GM18520 (cell line): Measurements from ENCODE around the gene TCF19.

ENCODE experiments used
- ATAC-seq: cut with Tn5 transposase; IDR thresholded peaks from one replicate; pipeline ENCODE4 v1.9.1; 2021; ENCODE audit not compliant: unreplicated experiment

Gene TCF19

DNA sequence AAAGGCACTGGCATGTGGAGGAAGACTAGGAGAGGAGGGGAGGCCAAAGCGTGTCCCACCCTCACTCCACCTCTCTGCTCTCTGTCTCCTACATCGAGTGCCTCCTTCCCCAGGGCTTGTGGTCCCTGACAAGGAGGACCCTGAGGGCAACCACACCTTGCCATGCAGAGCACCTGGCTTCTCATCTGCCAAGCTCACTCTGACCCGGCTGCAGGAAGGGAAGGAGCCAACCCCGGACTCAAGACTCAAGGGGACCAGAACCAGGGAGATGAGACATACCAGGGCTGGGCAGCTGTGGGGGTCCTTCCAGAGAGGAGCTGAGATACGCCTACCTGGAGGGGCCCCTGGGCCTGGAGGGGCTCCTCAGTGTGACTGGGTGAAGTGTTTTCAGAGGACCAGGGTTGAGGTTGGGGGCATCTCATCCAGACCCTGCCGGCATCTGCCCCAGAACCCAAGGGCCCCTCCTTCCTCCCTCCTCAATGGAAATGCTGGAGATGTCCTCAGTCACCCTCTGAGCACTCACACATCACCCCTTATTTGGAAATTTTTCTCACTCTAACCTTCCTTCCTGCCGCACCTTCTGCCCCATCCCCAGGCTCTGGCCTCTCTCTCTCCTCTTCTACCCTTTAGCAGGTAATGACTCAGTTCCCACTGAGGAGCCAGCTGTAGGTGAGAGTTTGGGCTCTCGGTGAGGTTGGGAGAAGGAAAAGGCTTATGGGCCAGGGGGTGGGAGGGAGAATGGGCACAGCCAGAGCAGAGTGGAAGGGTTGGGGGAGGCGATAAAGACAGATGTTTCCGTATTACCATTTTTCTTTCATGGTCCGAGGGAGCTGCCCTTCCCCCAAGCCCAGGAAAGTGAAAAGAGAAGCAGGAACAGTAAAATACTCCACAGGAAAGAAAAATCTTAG, 44.1 kb downstream of the TCF19 start:
- ATAC-seq: no peak

DNA sequence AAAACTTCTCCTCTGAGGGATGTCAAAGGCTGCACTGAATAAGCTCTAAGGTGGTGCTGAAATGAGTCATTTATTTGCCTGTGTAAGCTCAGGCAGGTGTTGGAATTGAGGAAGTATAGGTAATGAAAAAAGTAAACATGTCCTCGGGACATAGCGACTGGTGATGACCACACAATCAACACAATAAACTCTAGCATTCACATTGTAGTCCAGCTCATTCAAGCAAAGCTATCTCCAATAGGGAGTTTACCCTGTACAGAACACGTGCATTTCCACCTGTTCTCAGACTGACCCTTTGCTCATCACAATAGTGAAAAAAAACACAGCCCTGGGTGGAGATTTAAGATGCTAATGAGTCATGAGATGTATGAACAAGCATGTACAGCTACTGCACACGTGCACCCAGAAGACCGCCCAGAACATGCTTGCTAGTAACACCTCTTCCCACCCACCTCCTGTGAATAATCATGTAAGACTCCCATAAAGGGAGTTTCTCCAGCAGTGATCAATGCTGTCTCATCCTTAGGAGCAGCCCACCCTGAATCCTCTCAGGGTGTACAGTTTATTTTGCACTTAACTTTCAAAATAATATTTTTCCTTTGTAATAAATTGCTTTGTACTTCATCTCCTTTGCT, 45.1 kb downstream of the TCF19 start:
- ATAC-seq: peak; percentile 45

DNA sequence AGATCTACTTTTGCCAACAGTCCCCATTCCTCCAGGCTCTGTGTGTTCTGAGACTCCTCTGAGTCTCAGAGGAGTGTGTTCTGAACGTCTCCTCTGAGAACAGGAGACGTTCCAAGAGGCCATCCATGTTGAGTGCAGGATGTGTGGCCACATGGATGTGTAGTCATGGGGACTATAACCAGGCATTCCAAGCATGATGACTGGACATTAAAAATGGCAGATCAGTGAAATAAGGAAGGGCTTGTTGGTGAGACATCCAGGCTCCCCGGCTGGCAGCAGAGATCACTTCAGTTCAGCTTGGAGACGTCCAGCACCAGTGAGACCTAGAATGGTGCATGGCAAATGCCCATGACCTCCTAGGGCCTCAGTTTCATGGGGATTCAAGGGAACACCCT, 46.4 kb downstream of the TCF19 start:
- ATAC-seq: no peak

DNA sequence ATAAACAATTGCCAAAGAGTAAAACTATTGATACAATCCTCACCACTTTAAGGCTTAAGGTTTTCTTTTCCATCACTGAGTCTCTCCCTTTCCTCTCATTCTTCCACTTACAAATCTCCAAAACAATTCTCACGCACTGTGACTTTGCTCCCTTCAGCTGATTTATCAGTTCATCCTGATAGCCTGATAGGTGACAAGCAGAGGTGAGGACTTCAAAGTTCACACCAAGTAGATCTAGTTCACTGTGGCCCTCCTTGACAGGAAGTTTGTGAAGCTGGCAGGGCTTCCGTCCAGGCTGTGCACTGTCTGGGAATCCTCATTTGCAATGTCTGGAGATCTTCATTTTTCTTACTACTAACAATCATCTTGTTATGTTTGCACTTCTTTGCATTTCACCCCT, 47.2 kb downstream of the TCF19 start:
- ATAC-seq: no peak

DNA sequence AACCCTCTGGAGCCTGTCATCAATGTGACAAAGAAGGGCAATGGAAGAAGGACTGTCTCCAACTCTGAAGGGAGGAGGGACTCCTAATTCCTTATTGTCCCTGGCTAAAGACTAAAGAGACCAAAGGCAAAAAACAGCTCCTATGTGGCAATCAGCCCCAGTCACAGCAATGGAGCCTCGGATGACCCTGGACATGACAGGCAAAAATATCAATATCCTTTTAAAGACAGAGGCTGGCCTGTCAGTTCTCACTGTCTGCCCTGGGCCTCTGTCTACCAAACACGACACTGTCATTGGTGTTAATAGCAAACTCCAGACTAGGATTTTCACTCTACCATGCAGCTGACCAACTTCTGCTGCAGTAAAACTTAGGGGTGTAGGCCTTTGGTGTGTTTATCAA, 50.1 kb downstream of the TCF19 start:
- ATAC-seq: no peak

DNA sequence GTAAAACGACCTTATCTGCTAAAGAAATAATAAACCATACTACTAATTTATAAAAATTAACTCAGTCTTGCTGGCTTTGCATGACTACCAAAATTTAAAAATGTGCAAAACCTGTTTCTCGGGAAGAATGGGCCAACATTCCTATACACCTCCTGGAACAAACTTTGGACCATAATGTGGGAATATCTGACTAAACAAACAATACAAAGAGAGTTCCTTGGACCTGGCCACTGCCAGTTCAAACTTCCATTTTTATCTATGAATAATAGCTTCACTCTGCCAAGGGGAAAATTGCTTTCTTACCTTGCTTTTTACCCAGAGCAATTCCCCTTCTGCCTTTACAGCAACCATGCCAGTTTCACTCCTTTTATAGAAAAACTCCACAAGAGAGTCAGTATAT, 50.7 kb downstream of the TCF19 start:
- ATAC-seq: no peak

DNA sequence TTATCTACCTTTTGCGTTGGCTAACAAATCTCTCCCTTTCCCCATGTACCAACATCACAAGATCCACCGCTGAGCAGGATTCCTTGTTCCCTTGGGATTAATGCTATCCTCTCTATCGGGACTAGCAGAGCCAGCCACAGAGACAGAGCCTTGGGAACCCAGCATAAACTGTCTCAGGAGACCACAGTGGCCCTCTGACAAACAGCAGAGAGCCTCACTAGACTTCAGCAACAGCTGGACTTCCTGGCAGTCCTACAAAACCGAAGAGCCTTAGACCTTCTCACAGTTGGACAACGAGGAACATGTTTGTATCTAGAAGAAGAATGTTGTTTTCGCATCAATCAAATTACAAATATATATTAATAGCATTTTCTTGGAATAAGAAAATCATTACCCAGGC, 51.7 kb downstream of the TCF19 start:
- ATAC-seq: no peak

DNA sequence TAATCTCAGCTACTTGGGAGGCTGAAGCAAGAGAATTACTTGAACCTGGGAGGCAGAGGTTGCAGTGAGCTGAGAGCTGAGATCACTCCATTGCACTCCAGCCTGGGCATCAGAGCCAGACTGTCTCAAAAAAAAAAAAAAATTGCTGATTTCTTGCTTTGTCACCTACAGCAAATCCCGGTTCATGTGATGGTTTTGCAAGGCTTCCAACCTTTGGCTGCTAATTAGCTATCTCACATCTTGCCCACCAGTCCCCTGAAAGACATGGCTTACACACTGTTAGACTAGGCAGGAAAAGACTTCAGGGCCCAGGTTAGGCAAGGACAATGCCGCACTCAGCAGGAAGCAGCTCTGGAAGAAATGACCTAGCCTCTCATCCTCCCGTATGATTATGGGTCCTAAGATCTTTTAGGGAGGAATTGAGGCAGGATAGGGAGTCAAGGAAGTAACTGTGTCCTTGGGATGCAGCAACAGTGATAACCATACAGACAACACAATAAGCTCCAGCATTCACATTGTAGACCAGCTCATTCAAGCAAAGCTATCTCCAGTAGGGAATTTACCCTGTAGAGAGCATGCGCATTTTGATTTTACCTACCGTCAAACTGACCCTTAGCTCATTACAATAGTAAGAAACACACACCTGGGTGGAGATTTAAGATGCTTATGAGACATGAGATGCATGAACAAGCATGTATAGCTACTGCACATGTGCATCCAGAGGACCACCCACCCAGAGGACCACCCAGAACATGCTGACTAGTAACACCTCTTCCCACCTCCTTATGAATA, 52.5 kb downstream of the TCF19 start:
- no peak for ATAC-seq
